HepG2 (cell line): ENCODE measurements around the gene TMEM95. TPM values are rescaled to one million over a fixed set of nuclear protein-coding genes. Genes with fewer than 3 reads are reported as not detected.
A peak's percentile ranks its signal among the peaks of the same experiment; 100 is the strongest.

Experiments
- GATAD1 ChIP-seq: IDR thresholded peaks from 2 replicates; pipeline ENCODE4 v1.6.1; 2016; ENCODE audit warnings: missing genetic modification reagents, missing compliant biosample characterization
- GMEB1 ChIP-seq: sonication (generic); formaldehyde crosslinking; IDR thresholded peaks from 2 replicates; pipeline ENCODE4 v1.5.1; 2020; ENCODE audit warnings: missing genetic modification reagents, mild to moderate bottlenecking, borderline replicate concordance
- U2AF1 ChIP-seq: fragments of 200-400 bp; formaldehyde crosslinking; optimal IDR thresholded peaks from 2 replicates; pipeline ENCODE3; 2017; ENCODE audit warnings: mild to moderate bottlenecking, low read depth, low read length
- polyA plus RNA-seq, 8 experiments: library from polyadenylated mRNA; depleted of rRNA in 3 of 8; stranded (reverse) in 7 of 8; unstranded in 1 of 8; fragments of >200 nt; fragmentation: Illumina TruSeq in 4 of 8; extraction: Trizol in 4 of 8; gene quantifications; 2 replicates each; pipeline versions ENCODE4 v1.2.1 to v1.2.3, GENCODE V29; 2011 to 2016; ENCODE audit warnings: low read depth in 4 of 8, missing spikeins in 1 of 8, mixed read lengths in 1 of 8; ENCODE audit not compliant: insufficient read depth in 1 of 8
- total RNA-seq, 5 experiments: library from RNA; depleted of rRNA; stranded (reverse); fragments of >200 nt; fragmentation: Illumina TruSeq; extraction: Trizol; gene quantifications; 2 replicates each; pipeline ENCODE4 v1.2.3, GENCODE V29; 2016; ENCODE audit warnings: low read depth in 1 of 5
- TF ChIP-seq, protein P1 (sequence below): sonication (generic); formaldehyde crosslinking; IDR thresholded peaks from 2 replicates; pipeline ENCODE4 v1.5.0; 2020; ENCODE audit warnings: mild to moderate bottlenecking, missing genetic modification reagents, borderline replicate concordance

TMEM95 gene
- total and polyA plus RNA-seq, 2 of the 13 experiments (the other 11 are each of a cell fraction or from before 2014, with no cell fraction given) = not detected

DNA sequence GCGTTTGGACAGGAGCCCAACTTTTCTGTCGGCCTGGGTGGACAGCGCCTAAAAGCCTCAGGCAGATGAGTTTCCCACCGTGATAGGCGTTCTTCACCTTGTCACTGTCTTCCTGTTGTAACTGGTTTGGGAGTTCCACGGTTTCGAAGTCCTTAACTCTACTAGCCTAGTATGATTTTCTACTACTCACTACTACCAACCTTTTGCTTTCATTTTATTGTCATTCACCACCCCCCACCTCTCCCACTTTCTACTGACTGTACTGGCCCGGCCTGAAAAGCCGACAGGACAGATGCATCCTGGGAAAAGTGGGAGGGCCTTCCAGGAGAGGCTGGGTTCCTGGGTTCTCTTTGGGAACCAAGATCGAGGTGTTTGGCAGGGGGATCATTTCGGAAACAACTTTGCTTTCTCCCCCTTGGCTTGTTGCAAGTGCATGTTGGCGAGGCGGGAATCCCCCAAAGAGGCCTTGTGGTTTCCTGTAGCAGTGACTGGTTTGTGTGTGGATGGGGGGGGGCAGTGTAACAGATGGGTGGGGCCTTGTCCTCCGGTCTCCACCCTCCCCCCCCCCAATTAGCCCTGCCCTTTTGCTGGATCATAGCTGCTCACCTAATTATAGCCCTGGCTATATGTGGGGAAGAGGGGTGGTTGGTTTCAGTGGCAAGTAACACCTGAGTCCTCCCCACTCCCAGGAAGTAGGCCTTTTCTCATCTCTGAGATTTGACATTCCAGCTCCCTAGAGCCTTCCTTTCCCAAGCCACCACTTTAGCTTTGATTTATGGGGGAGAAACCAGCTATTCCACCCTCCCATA lies 46.1 kb upstream of the TMEM95 start (continued):
- TF ChIP-seq, protein P1, sequence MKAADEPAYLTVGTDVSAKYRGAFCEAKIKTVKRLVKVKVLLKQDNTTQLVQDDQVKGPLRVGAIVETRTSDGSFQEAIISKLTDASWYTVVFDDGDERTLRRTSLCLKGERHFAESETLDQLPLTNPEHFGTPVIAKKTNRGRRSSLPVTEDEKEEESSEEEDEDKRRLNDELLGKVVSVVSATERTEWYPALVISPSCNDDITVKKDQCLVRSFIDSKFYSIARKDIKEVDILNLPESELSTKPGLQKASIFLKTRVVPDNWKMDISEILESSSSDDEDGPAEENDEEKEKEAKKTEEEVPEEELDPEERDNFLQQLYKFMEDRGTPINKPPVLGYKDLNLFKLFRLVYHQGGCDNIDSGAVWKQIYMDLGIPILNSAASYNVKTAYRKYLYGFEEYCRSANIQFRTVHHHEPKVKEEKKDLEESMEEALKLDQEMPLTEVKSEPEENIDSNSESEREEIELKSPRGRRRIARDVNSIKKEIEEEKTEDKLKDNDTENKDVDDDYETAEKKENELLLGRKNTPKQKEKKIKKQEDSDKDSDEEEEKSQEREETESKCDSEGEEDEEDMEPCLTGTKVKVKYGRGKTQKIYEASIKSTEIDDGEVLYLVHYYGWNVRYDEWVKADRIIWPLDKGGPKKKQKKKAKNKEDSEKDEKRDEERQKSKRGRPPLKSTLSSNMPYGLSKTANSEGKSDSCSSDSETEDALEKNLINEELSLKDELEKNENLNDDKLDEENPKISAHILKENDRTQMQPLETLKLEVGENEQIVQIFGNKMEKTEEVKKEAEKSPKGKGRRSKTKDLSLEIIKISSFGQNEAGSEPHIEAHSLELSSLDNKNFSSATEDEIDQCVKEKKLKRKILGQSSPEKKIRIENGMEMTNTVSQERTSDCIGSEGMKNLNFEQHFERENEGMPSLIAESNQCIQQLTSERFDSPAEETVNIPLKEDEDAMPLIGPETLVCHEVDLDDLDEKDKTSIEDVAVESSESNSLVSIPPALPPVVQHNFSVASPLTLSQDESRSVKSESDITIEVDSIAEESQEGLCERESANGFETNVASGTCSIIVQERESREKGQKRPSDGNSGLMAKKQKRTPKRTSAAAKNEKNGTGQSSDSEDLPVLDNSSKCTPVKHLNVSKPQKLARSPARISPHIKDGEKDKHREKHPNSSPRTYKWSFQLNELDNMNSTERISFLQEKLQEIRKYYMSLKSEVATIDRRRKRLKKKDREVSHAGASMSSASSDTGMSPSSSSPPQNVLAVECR (CRISPR knock-in tag) = 0 out of 2 replicates have a peak, but pooled peaks have one; percentile 16
- peak; percentile 15; the same call in 1 of the 2 replicates for TF ChIP-seq GMEB1 (CRISPR knock-in tag)
- TF ChIP-seq U2AF1 = no peak
- TF ChIP-seq GATAD1 (CRISPR knock-in tag) = peak; percentile 70; the same call in 1 of the 2 replicates
